PFSK-1 (cell line): ENCODE measurements around the gene GRAMD2B.

Experiments
- FOXP2 ChIP-seq: optimal IDR thresholded peaks from 2 replicates; pipeline ENCODE3; 2011; ENCODE audit warnings: borderline replicate concordance, control low read depth, inconsistent platforms; ENCODE audit not compliant: insufficient read depth; ENCODE audit errors: extremely low read length, extremely low read depth
- POLR2AphosphoS5 ChIP-seq: IDR thresholded peaks from 2 replicates; pipeline ENCODE4 v1.6.1; 2012; ENCODE audit warnings: low read depth, mild to moderate bottlenecking, control low read depth, low read length, moderate library complexity
- SIN3A ChIP-seq: IDR thresholded peaks from 2 replicates; pipeline ENCODE4 v1.6.1; 2012; ENCODE audit warnings: mild to moderate bottlenecking, low read length, moderate library complexity, borderline replicate concordance; ENCODE audit not compliant: insufficient read depth
- TAF1 ChIP-seq: IDR thresholded peaks from 2 replicates; pipeline ENCODE4 v1.6.1; 2012; ENCODE audit warnings: low read length, control low read depth, borderline replicate concordance; ENCODE audit not compliant: insufficient read depth
- TF ChIP-seq, protein P1 (sequence below), 2 experiments: IDR thresholded peaks; 2 replicates each; pipeline versions ENCODE4 v1.6.1 to v1.8.0; 2011 to 2012; ENCODE audit warnings: low read depth in 2 of 2, low read length in 2 of 2, control low read depth in 1 of 2, inconsistent platforms in 1 of 2, mild to moderate bottlenecking in 1 of 2, moderate library complexity in 1 of 2; ENCODE audit not compliant: insufficient read depth in 1 of 2

GRAMD2B gene

DNA sequence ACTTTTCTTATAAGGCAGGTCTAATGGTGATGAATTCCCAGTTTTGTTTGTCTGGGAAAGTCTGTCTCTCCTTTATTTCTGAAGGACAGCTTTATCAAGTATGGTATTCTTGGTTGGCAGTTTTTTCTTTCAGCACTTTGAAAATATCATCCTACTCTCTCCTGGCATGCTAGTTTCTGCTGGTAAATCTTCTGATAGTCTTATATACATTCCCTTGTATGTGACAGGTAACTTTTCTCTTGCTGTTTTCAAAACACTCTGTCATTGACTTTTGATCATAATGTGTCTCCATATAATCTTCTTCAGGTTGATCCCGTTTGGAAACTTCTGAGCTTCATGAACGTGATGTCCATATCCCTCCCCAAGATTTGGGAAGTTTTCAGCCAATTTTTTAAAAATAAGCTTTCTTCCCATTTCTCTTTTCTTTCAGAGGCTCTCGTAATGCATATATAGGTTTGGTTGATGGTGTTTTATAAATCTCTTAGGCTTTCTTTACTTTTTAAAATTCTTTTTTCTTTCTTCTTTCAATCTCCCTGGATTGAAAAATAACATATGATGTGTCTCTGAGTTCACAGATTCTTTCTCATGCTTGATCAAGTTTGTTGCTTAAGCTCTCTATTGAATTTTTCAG is 22.5 kb upstream of the GRAMD2B start:
- TF ChIP-seq FOXP2 = no peak
- no peak for TF ChIP-seq POLR2AphosphoS5
- TF ChIP-seq TAF1 = no peak
- TF ChIP-seq, protein P1, sequence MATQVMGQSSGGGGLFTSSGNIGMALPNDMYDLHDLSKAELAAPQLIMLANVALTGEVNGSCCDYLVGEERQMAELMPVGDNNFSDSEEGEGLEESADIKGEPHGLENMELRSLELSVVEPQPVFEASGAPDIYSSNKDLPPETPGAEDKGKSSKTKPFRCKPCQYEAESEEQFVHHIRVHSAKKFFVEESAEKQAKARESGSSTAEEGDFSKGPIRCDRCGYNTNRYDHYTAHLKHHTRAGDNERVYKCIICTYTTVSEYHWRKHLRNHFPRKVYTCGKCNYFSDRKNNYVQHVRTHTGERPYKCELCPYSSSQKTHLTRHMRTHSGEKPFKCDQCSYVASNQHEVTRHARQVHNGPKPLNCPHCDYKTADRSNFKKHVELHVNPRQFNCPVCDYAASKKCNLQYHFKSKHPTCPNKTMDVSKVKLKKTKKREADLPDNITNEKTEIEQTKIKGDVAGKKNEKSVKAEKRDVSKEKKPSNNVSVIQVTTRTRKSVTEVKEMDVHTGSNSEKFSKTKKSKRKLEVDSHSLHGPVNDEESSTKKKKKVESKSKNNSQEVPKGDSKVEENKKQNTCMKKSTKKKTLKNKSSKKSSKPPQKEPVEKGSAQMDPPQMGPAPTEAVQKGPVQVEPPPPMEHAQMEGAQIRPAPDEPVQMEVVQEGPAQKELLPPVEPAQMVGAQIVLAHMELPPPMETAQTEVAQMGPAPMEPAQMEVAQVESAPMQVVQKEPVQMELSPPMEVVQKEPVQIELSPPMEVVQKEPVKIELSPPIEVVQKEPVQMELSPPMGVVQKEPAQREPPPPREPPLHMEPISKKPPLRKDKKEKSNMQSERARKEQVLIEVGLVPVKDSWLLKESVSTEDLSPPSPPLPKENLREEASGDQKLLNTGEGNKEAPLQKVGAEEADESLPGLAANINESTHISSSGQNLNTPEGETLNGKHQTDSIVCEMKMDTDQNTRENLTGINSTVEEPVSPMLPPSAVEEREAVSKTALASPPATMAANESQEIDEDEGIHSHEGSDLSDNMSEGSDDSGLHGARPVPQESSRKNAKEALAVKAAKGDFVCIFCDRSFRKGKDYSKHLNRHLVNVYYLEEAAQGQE (IDR thresholded peaks at IDR 0.05; ENCODE audit: insufficient read depth in 1 of 2, low read depth in 2 of 2, low read length in 2 of 2) = no peak
- no peak for TF ChIP-seq SIN3A

DNA sequence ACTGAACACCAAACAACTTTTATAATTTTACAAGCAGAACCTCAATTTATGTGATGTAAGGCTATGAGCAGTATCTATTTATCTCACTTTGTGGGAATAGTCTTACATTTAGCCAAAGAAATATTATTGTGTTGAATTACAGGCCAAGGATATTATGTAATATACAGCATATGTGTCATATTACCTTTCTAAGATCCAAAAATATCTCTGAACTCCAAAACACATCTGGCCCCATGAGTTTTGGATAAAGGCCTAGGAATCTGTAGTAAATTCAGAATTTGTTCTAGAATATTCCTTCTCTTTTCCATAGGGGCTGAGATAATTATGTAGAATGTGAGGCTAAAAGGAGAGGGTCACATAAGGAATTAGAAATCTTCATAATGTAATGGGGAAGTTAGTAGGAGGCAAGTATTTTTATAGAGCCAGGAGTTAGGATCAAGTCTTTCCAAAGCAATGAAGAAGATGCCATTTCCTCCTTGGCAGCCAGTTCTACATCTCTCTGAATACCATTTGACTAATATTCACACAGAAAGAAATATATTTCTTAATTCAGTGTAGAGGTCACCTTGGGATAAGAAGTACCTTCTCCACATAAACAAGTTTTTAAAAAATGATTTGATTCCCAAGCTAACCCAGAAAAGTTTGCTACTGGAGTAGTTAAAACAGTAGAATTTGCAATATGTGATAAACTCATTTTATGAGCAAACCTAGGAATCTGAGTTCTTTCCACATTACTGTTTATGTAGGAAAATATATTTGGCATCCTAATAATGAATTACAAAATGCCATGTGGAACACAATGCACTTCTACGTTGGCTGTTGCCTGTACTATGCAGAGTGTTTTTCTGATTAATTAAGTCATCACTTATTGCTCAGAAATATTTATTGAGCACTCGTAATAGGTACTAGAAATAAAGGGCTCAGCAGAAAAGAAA is 20.3 kb upstream of the GRAMD2B start:
- TF ChIP-seq TAF1 (no peak), FOXP2 (no peak), POLR2AphosphoS5 (no peak), SIN3A (no peak)
- TF ChIP-seq, protein P1 (IDR thresholded peaks at IDR 0.05; ENCODE audit: insufficient read depth in 1 of 2, low read depth in 2 of 2, low read length in 2 of 2) = no peak

DNA sequence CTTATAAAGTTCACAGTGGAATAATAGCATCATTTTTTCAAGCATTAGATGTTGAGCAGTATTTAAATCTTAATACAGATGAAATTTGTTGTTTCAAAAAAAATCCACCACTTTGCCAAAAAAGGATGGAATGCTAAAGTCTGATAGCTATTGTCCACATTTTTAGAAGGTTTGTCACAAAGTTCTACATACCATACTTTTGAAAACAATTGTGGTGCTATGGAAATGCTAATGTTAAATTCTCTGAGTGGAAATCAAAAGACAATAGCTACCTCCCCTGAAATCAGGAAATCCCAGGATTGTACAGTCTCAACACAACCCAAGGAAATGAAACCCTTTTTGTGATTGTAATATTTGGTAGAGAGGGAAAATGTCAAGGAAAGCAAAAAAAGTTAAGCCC is 19.3 kb upstream of the GRAMD2B start:
- TF ChIP-seq SIN3A (no peak), TAF1 (no peak), FOXP2 (no peak)

- TF ChIP-seq FOXP2 = no peak
- TF ChIP-seq, protein P1 (IDR thresholded peaks at IDR 0.05; ENCODE audit: insufficient read depth in 1 of 2, low read depth in 2 of 2, low read length in 2 of 2) = no peak
- TF ChIP-seq POLR2AphosphoS5 = no peak
- no peak for TF ChIP-seq SIN3A
- no peak for TF ChIP-seq TAF1
Observed at GRCh38 chr5:126410623-126411022, 12.6 kb upstream of the GRAMD2B start.

GRCh38 chr5:126413856-126414255 is 9.4 kb upstream of the GRAMD2B start:
- TF ChIP-seq FOXP2 = no peak
- TF ChIP-seq, protein P1 (IDR thresholded peaks at IDR 0.05; ENCODE audit: insufficient read depth in 1 of 2, low read depth in 2 of 2, low read length in 2 of 2) = no peak
- no peak for TF ChIP-seq SIN3A
- no peak for TF ChIP-seq POLR2AphosphoS5
- TF ChIP-seq TAF1 = no peak
